Activated naive CD4-positive, alpha-beta T cell treated with Interleukin-2 at 50 U/mL for 16 hours (primary cell): ENCODE data around the gene APLN.
A peak's percentile ranks its signal among the peaks of the same experiment; 100 is the strongest.

Experiments used
- DNase-seq: peaks from one replicate; pipeline ENCODE4 v3.0.0-alpha.2; 2020

APLN gene

GRCh38 chrX:129659861-129660260, 5.1 kb upstream of the APLN start:
- DNase-seq = no peak

GRCh38 chrX:129659141-129659540, 4.4 kb upstream of the APLN start:
- DNase-seq = no peak

GRCh38 chrX:129658429-129658828, 3.7 kb upstream of the APLN start:
- no peak for DNase-seq

- no peak for DNase-seq
Measured at GRCh38 chrX:129655547-129656249, 942 bp upstream of the APLN start.

GRCh38 chrX:129653971-129654651, 645 bp downstream of the APLN start:
- peak; percentile 21 for DNase-seq

- DNase-seq = no peak
Measured at GRCh38 chrX:129653181-129653970, 1.4 kb downstream of the APLN start.

GRCh38 chrX:129652565-129653169, 2.1 kb downstream of the APLN start:
- DNase-seq = no peak

GRCh38 chrX:129651756-129652564, 2.8 kb downstream of the APLN start:
- DNase-seq = no peak

GRCh38 chrX:129650821-129651510, 3.8 kb downstream of the APLN start:
- DNase-seq = no peak

GRCh38 chrX:129650183-129650689, 4.5 kb downstream of the APLN start:
- no peak for DNase-seq

GRCh38 chrX:129649268-129650182, 5.2 kb downstream of the APLN start:
- DNase-seq = no peak

- DNase-seq = no peak
Measured at GRCh38 chrX:129648514-129649267, 6.1 kb downstream of the APLN start.

- DNase-seq = no peak
Measured at GRCh38 chrX:129647418-129648410, 7.0 kb downstream of the APLN start.

GRCh38 chrX:129646566-129647417, 8.0 kb downstream of the APLN start:
- DNase-seq = no peak

GRCh38 chrX:129642641-129643040, 12.1 kb downstream of the APLN start:
- no peak for DNase-seq

GRCh38 chrX:129641941-129642340, 12.8 kb downstream of the APLN start:
- no peak for DNase-seq

GRCh38 chrX:129641469-129641868, 13.3 kb downstream of the APLN start:
- no peak for DNase-seq
